ENCODE data around the gene XCR1. TPM values are rescaled to one million over a fixed set of nuclear protein-coding genes. Genes with fewer than 3 reads are reported as not detected.

The XCR1 gene
- total RNA-seq, 1 experiment from 2014 or later = not detected

DNA sequence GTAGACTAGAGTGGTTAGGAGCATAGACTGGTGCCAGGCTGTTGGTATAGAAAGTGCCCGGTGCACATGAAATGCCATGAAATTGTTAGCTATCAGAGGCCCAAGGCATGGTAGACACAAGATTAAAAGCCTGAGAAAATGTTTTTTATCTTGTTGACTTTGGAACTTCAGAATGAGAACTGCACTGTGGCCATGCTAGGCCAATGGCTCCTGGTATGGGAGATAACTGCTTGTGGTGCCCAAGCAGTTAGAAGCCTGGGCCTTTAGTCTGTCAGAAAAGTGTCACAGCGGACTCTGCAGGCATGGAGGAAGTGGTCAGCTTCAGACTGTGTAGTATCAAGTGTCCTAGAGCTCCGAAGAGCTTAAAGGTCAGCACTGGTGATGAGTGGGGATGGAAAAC, 43.5 kb downstream of the XCR1 start:
- Mint-ChIP-seq H3K36me3 (ENCODE audit: insufficient read depth, unreplicated experiment) (peaks cover 47% of the 10 kb centered on the region), H3K27me3 (ENCODE audit: insufficient read depth, unreplicated experiment) (no peaks in the 10 kb centered on the region), H3K4me1 (ENCODE audit: insufficient read depth, unreplicated experiment) (peaks cover 26% of the 10 kb centered on the region), H3K9me3 (ENCODE audit: unreplicated experiment) (no peaks in the 10 kb centered on the region), H3K27ac (ENCODE audit: low read depth, unreplicated experiment) (no peak overlapping the region), H3K4me3 (ENCODE audit: unreplicated experiment) (no peak overlapping the region)
- CTCF ChIA-PET = interaction anchor here (1.4 kb wide), 1 partner anchor 45 kb away, joined by 3 read pairs; no protein-coding TSS in a partner anchor
- intact Hi-C loops (cut with micrococcal nuclease) = no loop called here
- no peak for DNase-seq (ENCODE audit: unreplicated experiment)
- BruUV-seq (replicated peaks) = no TSS peak
- TF ChIP-seq, protein P1, sequence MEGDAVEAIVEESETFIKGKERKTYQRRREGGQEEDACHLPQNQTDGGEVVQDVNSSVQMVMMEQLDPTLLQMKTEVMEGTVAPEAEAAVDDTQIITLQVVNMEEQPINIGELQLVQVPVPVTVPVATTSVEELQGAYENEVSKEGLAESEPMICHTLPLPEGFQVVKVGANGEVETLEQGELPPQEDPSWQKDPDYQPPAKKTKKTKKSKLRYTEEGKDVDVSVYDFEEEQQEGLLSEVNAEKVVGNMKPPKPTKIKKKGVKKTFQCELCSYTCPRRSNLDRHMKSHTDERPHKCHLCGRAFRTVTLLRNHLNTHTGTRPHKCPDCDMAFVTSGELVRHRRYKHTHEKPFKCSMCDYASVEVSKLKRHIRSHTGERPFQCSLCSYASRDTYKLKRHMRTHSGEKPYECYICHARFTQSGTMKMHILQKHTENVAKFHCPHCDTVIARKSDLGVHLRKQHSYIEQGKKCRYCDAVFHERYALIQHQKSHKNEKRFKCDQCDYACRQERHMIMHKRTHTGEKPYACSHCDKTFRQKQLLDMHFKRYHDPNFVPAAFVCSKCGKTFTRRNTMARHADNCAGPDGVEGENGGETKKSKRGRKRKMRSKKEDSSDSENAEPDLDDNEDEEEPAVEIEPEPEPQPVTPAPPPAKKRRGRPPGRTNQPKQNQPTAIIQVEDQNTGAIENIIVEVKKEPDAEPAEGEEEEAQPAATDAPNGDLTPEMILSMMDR (IDR thresholded peaks at IDR 0.05; ENCODE audit: unreplicated experiment) = no peak
- POLR2A ChIA-PET = interaction anchor here (0.9 kb wide), 1 partner anchor 10 kb away, joined by 3 read pairs; no protein-coding TSS in a partner anchor

DNA sequence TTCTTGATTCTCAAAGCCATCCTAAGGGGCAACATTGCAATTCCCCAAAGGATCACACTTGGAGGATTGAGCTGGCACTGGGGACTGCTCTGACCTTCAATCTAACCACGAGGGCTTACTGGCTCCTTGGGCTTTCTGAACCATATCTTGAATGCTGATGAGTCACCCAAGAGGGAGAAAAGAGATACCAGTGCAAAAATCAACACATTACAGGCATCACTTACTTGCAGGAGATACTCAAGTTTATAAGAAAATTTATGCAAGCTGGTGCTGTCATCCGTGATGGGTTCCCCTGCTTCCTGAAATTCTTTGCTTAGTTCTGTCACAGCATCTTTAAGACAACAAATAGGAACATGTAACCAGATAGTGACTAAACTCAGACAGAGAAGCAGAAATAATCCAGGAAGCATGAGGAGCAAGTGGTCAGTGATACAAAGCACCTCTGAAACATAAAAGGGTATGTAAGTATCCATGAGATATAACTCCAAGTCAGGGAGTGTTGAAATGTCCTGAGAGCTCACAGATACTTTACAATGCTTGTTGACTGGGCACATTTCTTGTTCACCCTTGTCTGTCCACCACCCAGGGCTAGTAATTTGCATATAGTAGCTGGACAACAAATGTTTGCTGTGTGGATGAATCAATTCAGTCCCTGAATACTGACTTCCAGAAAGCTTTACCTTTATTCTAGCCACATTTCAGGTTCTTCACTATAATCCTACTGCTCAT, 45.8 kb downstream of the XCR1 start:
- peaks cover 12% of the 10 kb centered on the region for H3K4me1 Mint-ChIP-seq (ENCODE audit: insufficient read depth, unreplicated experiment)
- no peak for DNase-seq (ENCODE audit: unreplicated experiment)
- peaks cover 60% of the 10 kb centered on the region for H3K36me3 Mint-ChIP-seq (ENCODE audit: insufficient read depth, unreplicated experiment)
- ChIA-PET CTCF (interaction anchor here (0.6 to 1.2 kb wide), 2 partner anchors 98 to 431 kb away, joined by 3 read pairs; no protein-coding TSS in a partner anchor), POLR2A (interaction anchor here (0.6 to 1.1 kb wide), 3 partner anchors 9 to 157 kb away, joined by 3 read pairs; partner anchors contain the start of gene FYCO1)
- intact Hi-C loops (cut with micrococcal nuclease) = no loop called here
- no peaks in the 10 kb centered on the region for H3K27me3 Mint-ChIP-seq (ENCODE audit: insufficient read depth, unreplicated experiment)
- no peaks in the 10 kb centered on the region for H3K9me3 Mint-ChIP-seq (ENCODE audit: unreplicated experiment)
- no peak overlapping the region for H3K27ac Mint-ChIP-seq (ENCODE audit: low read depth, unreplicated experiment)
- TF ChIP-seq, protein P1 (IDR thresholded peaks at IDR 0.05; ENCODE audit: unreplicated experiment) = no peak
- no TSS peak for BruUV-seq (replicated peaks)
- no peak overlapping the region for H3K4me3 Mint-ChIP-seq (ENCODE audit: unreplicated experiment)

DNA sequence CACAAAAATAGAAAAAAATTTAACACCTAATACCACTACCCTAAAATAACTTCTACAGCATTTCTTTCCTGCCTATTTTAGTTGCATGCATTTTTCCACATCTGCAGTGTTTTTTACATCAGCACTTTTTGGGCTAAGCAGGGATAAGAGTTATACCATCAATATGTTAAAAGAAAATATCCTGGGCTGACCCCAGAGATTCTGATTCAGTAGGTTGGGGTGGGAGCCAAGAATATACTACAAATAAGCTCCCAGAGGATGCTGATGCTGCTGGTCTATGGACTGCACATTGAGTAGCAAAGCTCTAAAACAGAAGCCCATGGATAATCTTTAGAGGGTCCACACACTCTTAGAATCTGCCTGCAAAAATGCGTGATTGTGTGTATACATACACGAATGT, 46.5 kb downstream of the XCR1 start:
- H3K36me3 Mint-ChIP-seq (ENCODE audit: insufficient read depth, unreplicated experiment) = peaks cover 65% of the 10 kb centered on the region
- CTCF ChIA-PET = interaction anchor here (0.7 kb wide), 1 partner anchor 471 kb away, joined by 3 read pairs; no protein-coding TSS in a partner anchor

DNA sequence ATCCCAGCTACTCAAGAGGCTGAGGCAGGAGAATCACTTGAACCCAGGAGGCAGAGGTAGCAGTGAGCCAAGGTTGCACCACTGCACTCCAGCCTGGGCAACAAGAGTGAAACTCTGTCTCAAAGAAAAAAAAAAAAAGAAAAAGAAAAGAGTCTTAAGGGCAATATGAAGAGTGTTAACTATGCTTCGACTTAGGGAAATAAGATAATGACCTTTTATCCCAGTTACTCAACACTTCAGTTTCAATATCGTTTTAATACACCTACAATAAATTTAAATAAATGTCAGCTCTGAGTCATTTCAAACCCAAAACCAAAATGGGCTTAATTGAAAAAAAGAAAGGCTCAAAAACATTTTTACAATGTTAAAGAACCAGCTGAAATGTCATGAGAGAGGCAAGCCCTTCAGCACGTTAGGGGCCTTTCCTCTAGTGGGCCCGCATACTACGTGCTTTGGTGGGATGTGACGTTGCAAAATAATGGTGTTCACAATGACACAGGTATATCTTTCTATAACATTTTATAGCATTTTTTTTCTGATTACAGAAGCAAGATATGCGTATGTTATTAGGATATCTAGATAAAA, 47.0 kb downstream of the XCR1 start:
- TF ChIP-seq, protein P1 (IDR thresholded peaks at IDR 0.05; ENCODE audit: unreplicated experiment) = no peak
- Mint-ChIP-seq H3K36me3 (ENCODE audit: insufficient read depth, unreplicated experiment) (peaks cover 67% of the 10 kb centered on the region), H3K4me1 (ENCODE audit: insufficient read depth, unreplicated experiment) (peaks cover 6% of the 10 kb centered on the region), H3K9me3 (ENCODE audit: unreplicated experiment) (no peaks in the 10 kb centered on the region), H3K4me3 (ENCODE audit: unreplicated experiment) (no peak overlapping the region), H3K27me3 (ENCODE audit: insufficient read depth, unreplicated experiment) (no peaks in the 10 kb centered on the region), H3K27ac (ENCODE audit: low read depth, unreplicated experiment) (no peak overlapping the region)
- no TSS peak for BruUV-seq (replicated peaks)
- no peak for DNase-seq (ENCODE audit: unreplicated experiment)
- ChIA-PET CTCF (interaction anchor here (0.7 to 1.2 kb wide), 2 partner anchors 78 to 470 kb away, joined by 3 read pairs; no protein-coding TSS in a partner anchor), POLR2A (no interaction called here)
- intact Hi-C loops (cut with micrococcal nuclease) = no loop called here

More for the DNA sequence above, 46.5 kb downstream of the XCR1 start:
- POLR2A ChIA-PET = interaction anchor here (0.7 to 1.1 kb wide), 2 partner anchors 8 to 15 kb away, joined by 3 read pairs; partner anchors contain the start of gene FYCO1
- H3K4me3 Mint-ChIP-seq (ENCODE audit: unreplicated experiment) = no peak overlapping the region
- no peaks in the 10 kb centered on the region for H3K9me3 Mint-ChIP-seq (ENCODE audit: unreplicated experiment)
- H3K4me1 Mint-ChIP-seq (ENCODE audit: insufficient read depth, unreplicated experiment) = peaks cover 6% of the 10 kb centered on the region
- H3K27ac Mint-ChIP-seq (ENCODE audit: low read depth, unreplicated experiment) = no peak overlapping the region
- TF ChIP-seq, protein P1 (IDR thresholded peaks at IDR 0.05; ENCODE audit: unreplicated experiment) = no peak
- DNase-seq (ENCODE audit: unreplicated experiment) = no peak
- H3K27me3 Mint-ChIP-seq (ENCODE audit: insufficient read depth, unreplicated experiment) = no peaks in the 10 kb centered on the region
- BruUV-seq (replicated peaks) = no TSS peak
- intact Hi-C loops (cut with micrococcal nuclease) = no loop called here
